MCF 10A (cell line): ENCODE data around the gene NUP62. TPM values are rescaled to one million over a fixed set of nuclear protein-coding genes. Genes with fewer than 3 reads are reported as not detected.

ENCODE experiments used
- BruUV-seq: library from RNA; stranded (reverse); fragments of 400-500 nt; replicated peaks from 2 replicates; lab custom pipeline; 2021; lab: Mats Ljungman, UMichigan
- CTCF ChIA-PET: fragments of 300-600 bp; sonication (Branson Sonifier 250); formaldehyde crosslinking; extraction: SDS; loops from one replicate; lab custom pipeline; 2021; ENCODE audit warnings: antibody characterized with exemption, inconsistent platforms; lab: Yijun Ruan, JAX
- POLR2A ChIA-PET: fragments of 300-600, 350-650 bp; sonication (Branson Sonifier 250); formaldehyde crosslinking; extraction: SDS; loops from one replicate; lab custom pipeline; 2020; ENCODE audit warnings: antibody characterized with exemption, inconsistent platforms; lab: Yijun Ruan, JAX
- DNase-seq: peaks from one replicate; pipeline ENCODE4 v3.0.0-alpha.2; 2018; ENCODE audit not compliant: unreplicated experiment
- H3K27ac Mint-ChIP-seq: one replicate; pipeline ENCODE4 v1.8.0; 2022; ENCODE audit warnings: mild to moderate bottlenecking, low read depth, mixed read lengths; ENCODE audit not compliant: unreplicated experiment
- H3K27me3 Mint-ChIP-seq: one replicate; pipeline ENCODE4 v1.8.0; 2022; ENCODE audit warnings: mixed read lengths; ENCODE audit not compliant: insufficient read depth, unreplicated experiment
- H3K36me3 Mint-ChIP-seq: one replicate; pipeline ENCODE4 v1.8.0; 2022; ENCODE audit warnings: mild to moderate bottlenecking, moderate library complexity, mixed read lengths; ENCODE audit not compliant: insufficient read depth, unreplicated experiment
- H3K4me1 Mint-ChIP-seq: one replicate; pipeline ENCODE4 v1.8.0; 2022; ENCODE audit warnings: mixed read lengths; ENCODE audit not compliant: insufficient read depth, unreplicated experiment
- H3K4me3 Mint-ChIP-seq: one replicate; pipeline ENCODE4 v1.8.0; 2022; ENCODE audit warnings: mild to moderate bottlenecking, moderate library complexity, mixed read lengths; ENCODE audit not compliant: unreplicated experiment
- H3K9me3 Mint-ChIP-seq: one replicate; pipeline ENCODE4 v1.8.0; 2022; ENCODE audit warnings: mixed read lengths; ENCODE audit not compliant: unreplicated experiment
- intact Hi-C: fragments of 100-400 bp; cut with micrococcal nuclease; formaldehyde crosslinking; loops from 2 replicates; pipeline ENCODE4 v1.14.1; 2022
- total RNA-seq: library from RNA; stranded (reverse); gene quantifications from 2 replicates; pipeline ENCODE4 v1.2.3, GENCODE V29; 2022
- TF ChIP-seq, protein P1 (sequence below): fragments of 200-600 bp; IDR thresholded peaks from one replicate; pipeline ENCODE4 v1.8.0; 2022; ENCODE audit warnings: antibody characterized with exemption, mild to moderate bottlenecking; ENCODE audit not compliant: unreplicated experiment

The NUP62 gene
- total RNA-seq, 1 experiment from 2014 or later, result 44.9 TPM

DNA sequence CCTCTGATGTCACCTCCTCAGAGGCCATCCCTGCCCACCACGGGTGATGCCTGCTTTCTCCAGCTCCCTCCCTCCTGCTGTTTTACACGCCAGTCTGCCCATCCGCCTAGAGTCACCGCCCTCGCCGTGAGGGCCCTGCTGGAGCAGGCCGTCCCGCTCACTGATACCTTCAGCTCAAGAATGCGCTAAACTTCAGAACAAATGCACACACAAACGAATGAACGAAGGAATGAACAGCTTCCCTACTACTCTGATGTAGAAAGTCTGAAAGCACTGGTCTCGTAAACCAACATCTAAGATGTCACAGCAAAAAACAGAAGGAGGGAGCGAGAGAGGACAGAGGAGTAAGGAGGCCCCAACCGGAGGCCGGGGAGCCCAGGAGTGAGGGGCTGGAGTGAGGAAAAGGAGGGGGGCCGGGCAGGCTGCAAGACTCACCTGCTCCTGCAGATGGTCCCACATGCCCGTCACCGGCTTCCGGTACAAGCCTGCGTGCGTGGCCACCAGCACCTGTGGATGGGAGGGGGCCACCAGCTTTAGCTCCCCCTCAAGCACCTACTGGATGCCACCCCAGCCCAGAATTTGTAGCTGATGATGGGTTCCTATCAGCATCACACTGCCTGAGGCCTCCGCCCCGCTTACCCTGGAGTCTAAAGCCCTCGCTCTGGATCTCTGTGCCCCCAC, 65.9 kb downstream of the NUP62 start:
- H3K9me3 Mint-ChIP-seq, result no peaks in the 10 kb centered on the region
- H3K4me3 Mint-ChIP-seq, result no peak overlapping the region
- no TSS peak for BruUV-seq
- H3K36me3 Mint-ChIP-seq, result peaks cover 74% of the 10 kb centered on the region
- H3K27me3 Mint-ChIP-seq, result no peaks in the 10 kb centered on the region
- H3K4me1 Mint-ChIP-seq, result peaks cover 5% of the 10 kb centered on the region
- no peak overlapping the region for H3K27ac Mint-ChIP-seq
- no peak for DNase-seq
- intact Hi-C loops, result no loop called here
- TF ChIP-seq, protein P1, sequence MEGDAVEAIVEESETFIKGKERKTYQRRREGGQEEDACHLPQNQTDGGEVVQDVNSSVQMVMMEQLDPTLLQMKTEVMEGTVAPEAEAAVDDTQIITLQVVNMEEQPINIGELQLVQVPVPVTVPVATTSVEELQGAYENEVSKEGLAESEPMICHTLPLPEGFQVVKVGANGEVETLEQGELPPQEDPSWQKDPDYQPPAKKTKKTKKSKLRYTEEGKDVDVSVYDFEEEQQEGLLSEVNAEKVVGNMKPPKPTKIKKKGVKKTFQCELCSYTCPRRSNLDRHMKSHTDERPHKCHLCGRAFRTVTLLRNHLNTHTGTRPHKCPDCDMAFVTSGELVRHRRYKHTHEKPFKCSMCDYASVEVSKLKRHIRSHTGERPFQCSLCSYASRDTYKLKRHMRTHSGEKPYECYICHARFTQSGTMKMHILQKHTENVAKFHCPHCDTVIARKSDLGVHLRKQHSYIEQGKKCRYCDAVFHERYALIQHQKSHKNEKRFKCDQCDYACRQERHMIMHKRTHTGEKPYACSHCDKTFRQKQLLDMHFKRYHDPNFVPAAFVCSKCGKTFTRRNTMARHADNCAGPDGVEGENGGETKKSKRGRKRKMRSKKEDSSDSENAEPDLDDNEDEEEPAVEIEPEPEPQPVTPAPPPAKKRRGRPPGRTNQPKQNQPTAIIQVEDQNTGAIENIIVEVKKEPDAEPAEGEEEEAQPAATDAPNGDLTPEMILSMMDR, result no peak
- CTCF ChIA-PET, result interaction anchor here (0.7 to 1.1 kb wide), 4 partner anchors 15 to 1382 kb away, joined by 3 to 5 read pairs (median 3); no protein-coding TSS in a partner anchor
- POLR2A ChIA-PET, result interaction anchor here (0.6 to 6.7 kb wide), 6 partner anchors 11 to 293 kb away, joined by 3 to 78 read pairs (median 6); partner anchors contain the start of genes AKT1S1, PTOV1 and TBC1D17

- no peak for DNase-seq
- Mint-ChIP-seq H3K4me1 (peaks cover 5% of the 10 kb centered on the region), H3K27ac (no peak overlapping the region), H3K36me3 (peaks cover 79% of the 10 kb centered on the region), H3K9me3 (no peaks in the 10 kb centered on the region), H3K4me3 (no peak overlapping the region), H3K27me3 (no peaks in the 10 kb centered on the region)
- BruUV-seq, result no TSS peak
- TF ChIP-seq, protein P1, result no peak
- intact Hi-C loops, result no loop called here
- ChIA-PET POLR2A (interaction anchor here (1.0 to 1.5 kb wide), 2 partner anchors 12 to 292 kb away, joined by 3 to 7 read pairs; partner anchors contain the start of gene PTOV1), CTCF (interaction anchor here (0.7 kb wide), 2 partner anchors 85 to 274 kb away, joined by 3 to 5 read pairs; no protein-coding TSS in a partner anchor)
These were observed 66.7 kb downstream of the NUP62 start for GRCh38 chr19:49862391-49863253.

DNA sequence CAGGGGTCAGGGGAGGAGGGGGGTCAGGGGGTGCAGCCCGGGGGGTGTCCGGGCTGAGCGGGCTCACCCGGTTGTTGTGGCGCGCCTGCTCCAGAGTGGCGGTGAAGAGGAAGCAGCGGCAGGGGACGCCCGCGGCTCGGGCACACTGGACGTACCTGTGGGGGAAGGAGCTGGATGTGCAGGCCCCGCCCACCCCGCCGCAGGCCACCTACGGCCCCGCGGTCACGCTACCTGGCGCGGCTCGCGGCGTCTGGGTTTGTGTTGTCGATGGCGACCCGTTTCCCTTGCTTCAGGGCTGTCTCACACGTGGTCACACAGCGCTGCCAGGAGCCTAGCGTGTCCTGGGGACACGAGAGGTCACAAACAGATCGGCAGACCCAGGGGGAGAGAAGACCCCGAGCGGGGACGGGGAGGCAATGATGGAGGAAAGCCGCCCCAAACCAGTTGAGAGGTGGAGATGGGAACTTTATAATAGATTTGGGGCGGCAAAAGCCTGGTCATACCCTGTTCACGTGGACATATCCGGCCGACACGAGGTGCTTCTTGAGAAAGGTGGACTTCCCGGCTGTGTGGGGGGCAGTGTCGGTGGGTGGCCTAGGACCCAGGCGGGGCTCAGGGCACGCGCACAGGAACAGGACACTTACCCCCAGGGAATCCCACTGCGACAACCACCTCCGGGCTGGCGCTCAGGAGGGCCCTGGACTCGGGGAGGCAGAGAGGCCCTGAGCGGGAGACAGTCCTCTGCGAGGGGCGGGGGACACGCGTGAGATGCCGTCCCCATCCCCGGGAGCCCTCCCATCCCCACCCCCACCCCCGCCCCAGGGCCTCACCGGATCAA, 67.5 kb downstream of the NUP62 start:
- intact Hi-C loops, result no loop called here
- TF ChIP-seq, protein P1, result no peak
- Mint-ChIP-seq H3K4me1 (peaks cover 2% of the 10 kb centered on the region), H3K4me3 (no peak overlapping the region), H3K27ac (no peak overlapping the region), H3K27me3 (no peaks in the 10 kb centered on the region), H3K36me3 (peaks cover 82% of the 10 kb centered on the region), H3K9me3 (no peaks in the 10 kb centered on the region)
- CTCF ChIA-PET, result no interaction called here
- no TSS peak for BruUV-seq
- POLR2A ChIA-PET, result interaction anchor here (1.3 kb wide), 1 partner anchor 10 kb away, joined by 4 read pairs; no protein-coding TSS in a partner anchor
- no peak for DNase-seq
